Nephron (organoid): ENCODE results near the gene ARX.

Experiments
- H3K27ac Mint-ChIP-seq, 3 experiments: 2 replicates each; pipeline ENCODE4 v1.8.0; 2020; ENCODE audit warnings: mixed read lengths in 3 of 3, mild to moderate bottlenecking in 2 of 3, moderate library complexity in 1 of 3
- H3K27me3 Mint-ChIP-seq: 2 replicates; pipeline ENCODE4 v1.8.0; 2021; ENCODE audit warnings: low read depth, mild to moderate bottlenecking, moderate library complexity, mixed read lengths
- H3K36me3 Mint-ChIP-seq: 2 replicates; pipeline ENCODE4 v1.8.0; 2020; ENCODE audit warnings: low read depth, mixed read lengths
- H3K4me1 Mint-ChIP-seq: 2 replicates; pipeline ENCODE4 v1.8.0; 2020; ENCODE audit warnings: mixed read lengths
- H3K4me3 Mint-ChIP-seq, 3 experiments: 2 replicates each; pipeline ENCODE4 v1.8.0; 2020; ENCODE audit warnings: mild to moderate bottlenecking in 3 of 3, mixed read lengths in 3 of 3, moderate library complexity in 2 of 3
- H3K9me3 Mint-ChIP-seq: 2 replicates; pipeline ENCODE4 v1.8.0; 2020; ENCODE audit warnings: mixed read lengths
- TF ChIP-seq, protein P1 (sequence below), 3 experiments: fragments of 200-600 bp; sonication (generic); IDR thresholded peaks; one replicate each; pipeline ENCODE4 v1.5.0; 2021; ENCODE audit warnings: antibody characterized with exemption in 3 of 3; ENCODE audit not compliant: unreplicated experiment in 3 of 3

Gene ARX

DNA sequence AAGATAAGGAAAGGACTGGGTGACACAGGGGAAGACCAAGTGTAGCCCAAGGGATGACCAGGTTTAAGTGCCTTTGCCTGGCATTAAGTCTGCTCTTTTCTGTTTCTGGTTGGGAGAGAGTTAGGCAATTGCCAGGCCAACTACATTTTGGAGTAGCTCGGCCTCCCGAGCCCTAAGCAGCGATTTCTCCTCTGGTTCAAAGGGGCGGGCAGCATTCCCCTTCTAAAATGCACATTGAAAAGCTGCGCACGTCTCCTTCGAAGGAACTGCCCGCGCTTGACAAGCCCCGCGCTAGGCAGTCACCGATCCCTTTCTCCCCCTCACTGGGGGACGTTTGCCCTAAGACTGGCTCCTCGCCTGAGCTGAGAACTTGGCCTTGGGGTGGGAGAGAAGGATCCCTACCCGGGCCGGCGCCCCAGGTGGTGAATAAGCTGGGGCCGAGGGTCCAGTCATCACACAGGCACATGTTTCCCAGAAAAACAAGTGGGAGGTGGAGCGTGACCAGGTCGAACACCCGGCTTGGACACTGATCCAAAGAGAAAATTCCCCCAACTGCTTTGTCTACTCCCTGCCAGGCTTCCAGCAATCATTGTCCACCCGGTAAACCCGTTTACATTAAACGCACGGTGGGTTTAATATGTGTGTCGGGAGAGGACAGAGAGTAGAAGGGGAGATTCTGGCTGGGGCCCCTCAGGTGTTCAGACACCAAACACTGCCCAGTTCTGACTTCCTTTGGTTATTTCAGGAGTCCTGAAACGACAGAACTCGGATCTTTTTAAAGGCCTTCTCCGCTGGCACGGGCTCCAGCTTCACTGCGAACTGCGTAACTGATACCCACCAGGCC lies 4.0 kb downstream of the ARX start:
- Mint-ChIP-seq H3K27ac (no peak overlapping the region), H3K4me3 (peak overlapping the region; percentile 29 to 86 (median 73)), H3K9me3 (no peaks in the 10 kb centered on the region), H3K36me3 (no peaks in the 10 kb centered on the region), H3K4me1 (peaks cover 21% of the 10 kb centered on the region), H3K27me3 (peaks cover 96% of the 10 kb centered on the region)
- TF ChIP-seq, protein P1, sequence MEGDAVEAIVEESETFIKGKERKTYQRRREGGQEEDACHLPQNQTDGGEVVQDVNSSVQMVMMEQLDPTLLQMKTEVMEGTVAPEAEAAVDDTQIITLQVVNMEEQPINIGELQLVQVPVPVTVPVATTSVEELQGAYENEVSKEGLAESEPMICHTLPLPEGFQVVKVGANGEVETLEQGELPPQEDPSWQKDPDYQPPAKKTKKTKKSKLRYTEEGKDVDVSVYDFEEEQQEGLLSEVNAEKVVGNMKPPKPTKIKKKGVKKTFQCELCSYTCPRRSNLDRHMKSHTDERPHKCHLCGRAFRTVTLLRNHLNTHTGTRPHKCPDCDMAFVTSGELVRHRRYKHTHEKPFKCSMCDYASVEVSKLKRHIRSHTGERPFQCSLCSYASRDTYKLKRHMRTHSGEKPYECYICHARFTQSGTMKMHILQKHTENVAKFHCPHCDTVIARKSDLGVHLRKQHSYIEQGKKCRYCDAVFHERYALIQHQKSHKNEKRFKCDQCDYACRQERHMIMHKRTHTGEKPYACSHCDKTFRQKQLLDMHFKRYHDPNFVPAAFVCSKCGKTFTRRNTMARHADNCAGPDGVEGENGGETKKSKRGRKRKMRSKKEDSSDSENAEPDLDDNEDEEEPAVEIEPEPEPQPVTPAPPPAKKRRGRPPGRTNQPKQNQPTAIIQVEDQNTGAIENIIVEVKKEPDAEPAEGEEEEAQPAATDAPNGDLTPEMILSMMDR (IDR thresholded peaks at IDR 0.05; ENCODE audit: unreplicated experiment in 3 of 3): no peak

GRCh38 chrX:25010784-25011588 lies 4.8 kb downstream of the ARX start:
- Mint-ChIP-seq H3K27ac (no peak overlapping the region), H3K36me3 (no peaks in the 10 kb centered on the region), H3K4me1 (peaks cover 22% of the 10 kb centered on the region), H3K9me3 (no peaks in the 10 kb centered on the region), H3K27me3 (peaks cover 96% of the 10 kb centered on the region), H3K4me3 (peak overlapping the region in 1 of 3 experiments; percentile 86)
- TF ChIP-seq, protein P1 (IDR thresholded peaks at IDR 0.05; ENCODE audit: unreplicated experiment in 3 of 3): no peak

GRCh38 chrX:25009407-25009806 lies 6.4 kb downstream of the ARX start:
- Mint-ChIP-seq H3K27ac (no peak overlapping the region), H3K27me3 (peaks cover 96% of the 10 kb centered on the region), H3K4me1 (peaks cover 25% of the 10 kb centered on the region), H3K9me3 (no peaks in the 10 kb centered on the region), H3K36me3 (no peaks in the 10 kb centered on the region), H3K4me3 (no peak overlapping the region)
- TF ChIP-seq, protein P1 (IDR thresholded peaks at IDR 0.05; ENCODE audit: unreplicated experiment in 3 of 3): no peak

- Mint-ChIP-seq H3K27me3 (peaks cover 98% of the 10 kb centered on the region), H3K4me1 (peaks cover 41% of the 10 kb centered on the region), H3K4me3 (peak overlapping the region in 2 of 3 experiments; percentile 26 to 29), H3K9me3 (no peaks in the 10 kb centered on the region), H3K36me3 (no peaks in the 10 kb centered on the region), H3K27ac (no peak overlapping the region)
- TF ChIP-seq, protein P1 (IDR thresholded peaks at IDR 0.05; ENCODE audit: unreplicated experiment in 3 of 3): no peak
Observed at GRCh38 chrX:25007059-25008053, 8.4 kb downstream of the ARX start.

DNA sequence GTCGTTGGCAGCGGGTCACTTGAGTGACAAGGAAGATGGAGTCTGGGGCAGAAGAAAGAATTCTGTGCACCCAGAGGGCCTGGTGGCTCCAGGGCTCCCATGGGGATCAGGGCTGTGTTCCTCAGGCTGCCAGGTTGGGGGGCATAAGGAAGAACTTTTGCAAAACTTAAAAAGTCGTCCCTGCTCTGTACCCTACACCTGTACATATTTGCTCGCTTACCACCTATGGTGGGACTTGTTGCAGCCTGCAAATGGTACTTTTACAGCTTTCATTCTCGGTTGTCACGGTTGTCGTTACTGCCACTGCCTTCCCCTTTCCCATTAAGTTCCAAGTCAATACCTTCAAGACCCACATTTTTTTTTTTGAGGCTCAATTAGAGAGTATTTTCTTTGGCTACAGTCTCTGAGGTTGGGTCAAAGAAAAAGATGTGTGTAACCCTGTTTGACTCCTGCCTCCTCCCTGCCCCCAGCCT lies 9.1 kb downstream of the ARX start:
- H3K4me3 Mint-ChIP-seq: peak overlapping the region; percentile 59 to 74 (median 62)
- no peak overlapping the region for H3K27ac Mint-ChIP-seq
- H3K9me3 Mint-ChIP-seq: no peaks in the 10 kb centered on the region
- peaks cover 98% of the 10 kb centered on the region for H3K27me3 Mint-ChIP-seq
- H3K36me3 Mint-ChIP-seq: no peaks in the 10 kb centered on the region
- peaks cover 39% of the 10 kb centered on the region for H3K4me1 Mint-ChIP-seq
- TF ChIP-seq, protein P1 (IDR thresholded peaks at IDR 0.05; ENCODE audit: unreplicated experiment in 3 of 3): no peak
